Hepatocyte (in vitro differentiated cells): ENCODE data around the gene IRS2. TPM values are rescaled to one million over a fixed set of nuclear protein-coding genes. Genes with fewer than 3 reads are reported as not detected.

ENCODE experiments used
- DNase-seq: peaks from one replicate; pipeline ENCODE4 v3.0.0-alpha.2; 2016; ENCODE audit warnings: low spot score
- H2AFZ ChIP-seq: fragments of 200-600 bp; sonication (generic); 2 replicates; pipeline ENCODE4 v1.6.0; 2016; ENCODE audit warnings: antibody characterized with exemption, mild to moderate bottlenecking
- H3K27ac ChIP-seq: fragments of 200-600 bp; sonication (generic); 2 replicates; pipeline ENCODE4 v1.5.1; 2016; ENCODE audit warnings: mild to moderate bottlenecking
- H3K27me3 ChIP-seq: fragments of 200-600 bp; sonication (generic); 2 replicates; pipeline ENCODE4 v1.6.1; 2016
- H3K36me3 ChIP-seq: fragments of 200-600 bp; sonication (generic); replicated peaks from 2 replicates; pipeline ENCODE4 v1.5.1; 2016; ENCODE audit warnings: low read depth; ENCODE audit not compliant: insufficient read depth
- H3K4me1 ChIP-seq: fragments of 200-600 bp; sonication (generic); 2 replicates; pipeline ENCODE4 v1.5.1; 2016; ENCODE audit warnings: mild to moderate bottlenecking, moderate library complexity; ENCODE audit not compliant: insufficient read depth
- H3K4me2 ChIP-seq: fragments of 200-600 bp; sonication (generic); 2 replicates; pipeline ENCODE4 v1.6.0; 2016
- H3K4me3 ChIP-seq: fragments of 200-600 bp; sonication (generic); 2 replicates; pipeline ENCODE4 v1.5.1; 2016; ENCODE audit warnings: mild to moderate bottlenecking
- H3K79me2 ChIP-seq: fragments of 200-600 bp; sonication (generic); 2 replicates; pipeline ENCODE4 v1.6.0; 2017; ENCODE audit warnings: mild to moderate bottlenecking
- H3K9me2 ChIP-seq: fragments of 200-600 bp; sonication (generic); replicated peaks from 2 replicates; pipeline ENCODE4 v1.6.0; 2017; ENCODE audit warnings: mild to moderate bottlenecking; ENCODE audit not compliant: insufficient read depth
- H3K9me3 ChIP-seq: fragments of 200-600 bp; sonication (generic); 2 replicates; pipeline ENCODE4 v1.5.1; 2016; ENCODE audit warnings: low read depth, mild to moderate bottlenecking
- H4K20me1 ChIP-seq: fragments of 200-600 bp; sonication (generic); 2 replicates; pipeline ENCODE4 v1.6.0; 2016; ENCODE audit warnings: mild to moderate bottlenecking; ENCODE audit not compliant: insufficient read depth, poor library complexity, severe bottlenecking
- CTCF ChIP-seq: fragments of 200-600 bp; sonication (generic); IDR thresholded peaks from 2 replicates; pipeline ENCODE4 v1.5.1; 2016; ENCODE audit warnings: antibody characterized with exemption, mild to moderate bottlenecking; ENCODE audit not compliant: poor library complexity
- EZH2 ChIP-seq: fragments of 200-600 bp; sonication (generic); IDR thresholded peaks from 2 replicates; pipeline ENCODE4 v1.6.1; 2016; ENCODE audit warnings: antibody characterized with exemption, mild to moderate bottlenecking, borderline replicate concordance
- EZH2phosphoT487 ChIP-seq: fragments of 200-600 bp; sonication (generic); IDR thresholded peaks from one replicate; pipeline ENCODE4 v1.6.1; 2018; ENCODE audit warnings: antibody characterized with exemption, mild to moderate bottlenecking, low read depth, moderate library complexity; ENCODE audit not compliant: unreplicated experiment, severe bottlenecking
- WGBS: methylation state at CpG from one replicate; pipeline ENCODE4 v1.1.6; 2016; ENCODE audit warnings: low lambda C conversion rate; ENCODE audit errors: missing lambda C conversion rate; 5-methylcytosine and 5-hydroxymethylcytosine counted together
- polyA plus RNA-seq: library from polyadenylated mRNA; unstranded; fragments of >200 nt; fragmentation: Nextera tagmentation; extraction: Ambion mirVana; gene quantifications from 2 replicates; pipeline ENCODE4 v1.2.1, GENCODE V29; 2016
- total RNA-seq: library from RNA; depleted of rRNA; stranded (reverse); fragments of >200 nt; gene quantifications from 2 replicates; pipeline ENCODE4 v1.2.3, GENCODE V29; 2014

IRS2 gene
- total and polyA plus RNA-seq, 2 experiments from 2014 or later, result 19.4 to 26.4 TPM

GRCh38 chr13:109773786-109774185 lies 12.6 kb downstream of the IRS2 start:
- peaks cover 93% of the 10 kb centered on the region for H3K79me2 ChIP-seq

GRCh38 chr13:109773276-109773675 lies 13.1 kb downstream of the IRS2 start:
- H3K4me1 ChIP-seq, result peaks cover 13% of the 10 kb centered on the region
- WGBS, result 94% methylated on average over 6 of the region's 6 CpGs
- peaks cover 93% of the 10 kb centered on the region for H3K79me2 ChIP-seq

More at GRCh38 chr13:109773786-109774185, 12.6 kb downstream of the IRS2 start:
- no peak for TF ChIP-seq CTCF
- no peak for TF ChIP-seq EZH2phosphoT487
- TF ChIP-seq EZH2, result no peak
- WGBS, result 89% methylated on average over 4 of the region's 4 CpGs
- peaks cover 18% of the 10 kb centered on the region for H3K4me1 ChIP-seq
- no peaks in the 10 kb centered on the region for H3K36me3 ChIP-seq
- H3K9me3 ChIP-seq, result no peaks in the 10 kb centered on the region
- no peak for DNase-seq
- H3K4me2 ChIP-seq, result no peak overlapping the region
- no peak overlapping the region for H3K27ac ChIP-seq
- H3K4me3 ChIP-seq, result no peak overlapping the region
- H3K9me2 ChIP-seq, result no peaks in the 10 kb centered on the region
- no peak overlapping the region for H2AFZ ChIP-seq
- peaks cover 66% of the 10 kb centered on the region for H4K20me1 ChIP-seq
- no peaks in the 10 kb centered on the region for H3K27me3 ChIP-seq

GRCh38 chr13:109771926-109772325 lies 14.5 kb downstream of the IRS2 start:
- H3K4me2 ChIP-seq, result no peak overlapping the region
- peaks cover 91% of the 10 kb centered on the region for H3K79me2 ChIP-seq
- no peaks in the 10 kb centered on the region for H3K9me3 ChIP-seq
- no peaks in the 10 kb centered on the region for H3K9me2 ChIP-seq
- no peaks in the 10 kb centered on the region for H3K36me3 ChIP-seq
- no peak overlapping the region for H2AFZ ChIP-seq
- H3K4me1 ChIP-seq, result peaks cover 2% of the 10 kb centered on the region
- H4K20me1 ChIP-seq, result peaks cover 63% of the 10 kb centered on the region
- no peaks in the 10 kb centered on the region for H3K27me3 ChIP-seq
- TF ChIP-seq CTCF (no peak), EZH2 (no peak), EZH2phosphoT487 (no peak)
- DNase-seq, result no peak
- H3K4me3 ChIP-seq, result no peak overlapping the region
- WGBS, result 96% methylated on average over 15 of the region's 15 CpGs
- H3K27ac ChIP-seq, result no peak overlapping the region

More at GRCh38 chr13:109773276-109773675, 13.1 kb downstream of the IRS2 start:
- H3K4me3 ChIP-seq, result no peak overlapping the region
- peaks cover 66% of the 10 kb centered on the region for H4K20me1 ChIP-seq
- H3K9me3 ChIP-seq, result no peaks in the 10 kb centered on the region
- H3K9me2 ChIP-seq, result no peaks in the 10 kb centered on the region
- H3K4me2 ChIP-seq, result no peak overlapping the region
- H3K27me3 ChIP-seq, result no peaks in the 10 kb centered on the region
- H3K27ac ChIP-seq, result no peak overlapping the region
- DNase-seq, result no peak
- no peak overlapping the region for H2AFZ ChIP-seq
- no peaks in the 10 kb centered on the region for H3K36me3 ChIP-seq
- TF ChIP-seq EZH2 (no peak), EZH2phosphoT487 (no peak), CTCF (no peak)

DNA sequence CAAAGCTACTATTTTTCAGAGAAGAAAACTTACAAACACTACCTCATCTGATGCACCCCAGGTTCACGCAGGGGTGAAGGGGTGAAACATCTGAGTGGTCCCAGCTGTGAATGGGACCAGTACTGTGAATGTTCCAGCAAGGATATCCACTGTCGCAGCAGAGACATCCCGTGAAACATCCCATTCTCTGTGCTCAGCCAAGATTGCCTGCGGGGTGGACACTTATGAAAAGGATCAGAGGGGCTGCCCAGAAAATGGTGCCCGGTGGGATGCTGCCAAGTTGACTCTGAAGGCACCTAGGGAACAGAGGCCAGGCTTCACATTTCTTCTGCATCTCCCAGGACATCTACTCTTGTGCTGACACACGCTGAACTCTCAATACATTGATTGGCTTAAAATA lies 15.9 kb downstream of the IRS2 start:
- peaks cover 80% of the 10 kb centered on the region for H3K79me2 ChIP-seq
- no peak overlapping the region for H3K4me2 ChIP-seq

More for the DNA sequence above, 15.9 kb downstream of the IRS2 start:
- Histone ChIP-seq H2AFZ (no peak overlapping the region), H3K27ac (no peak overlapping the region), H4K20me1 (peaks cover 64% of the 10 kb centered on the region), H3K4me3 (no peak overlapping the region), H3K27me3 (no peaks in the 10 kb centered on the region), H3K9me2 (no peaks in the 10 kb centered on the region), H3K4me1 (no peaks in the 10 kb centered on the region), H3K36me3 (no peaks in the 10 kb centered on the region), H3K9me3 (no peaks in the 10 kb centered on the region)
- no peak for DNase-seq
- 94% methylated on average over 6 of the region's 6 CpGs for WGBS
- TF ChIP-seq CTCF (no peak), EZH2 (no peak), EZH2phosphoT487 (no peak)
